Vagina (tissue), 2 donors: ENCODE data around the gene PLA2G5.

ENCODE experiments used
- POLR2A ChIP-seq, 2 donors: fragments of 450-650 bp; IDR thresholded peaks; one replicate each; pipeline ENCODE4 v1.6.1; 2017; ENCODE audit warnings: antibody characterized with exemption in 2 of 2, mild to moderate bottlenecking in 2 of 2, moderate library complexity in 2 of 2
- TF ChIP-seq, protein P1 (sequence below), 3 experiments: fragments of 450-650 bp in 2 of 3; fragments of 200-600 bp in 1 of 3; sonication (generic) in 1 of 3; IDR thresholded peaks; one replicate each; pipeline ENCODE4 v1.5.1; 2017 to 2019; ENCODE audit warnings: antibody characterized with exemption in 3 of 3, mild to moderate bottlenecking in 2 of 3, moderate library complexity in 2 of 3

DNA sequence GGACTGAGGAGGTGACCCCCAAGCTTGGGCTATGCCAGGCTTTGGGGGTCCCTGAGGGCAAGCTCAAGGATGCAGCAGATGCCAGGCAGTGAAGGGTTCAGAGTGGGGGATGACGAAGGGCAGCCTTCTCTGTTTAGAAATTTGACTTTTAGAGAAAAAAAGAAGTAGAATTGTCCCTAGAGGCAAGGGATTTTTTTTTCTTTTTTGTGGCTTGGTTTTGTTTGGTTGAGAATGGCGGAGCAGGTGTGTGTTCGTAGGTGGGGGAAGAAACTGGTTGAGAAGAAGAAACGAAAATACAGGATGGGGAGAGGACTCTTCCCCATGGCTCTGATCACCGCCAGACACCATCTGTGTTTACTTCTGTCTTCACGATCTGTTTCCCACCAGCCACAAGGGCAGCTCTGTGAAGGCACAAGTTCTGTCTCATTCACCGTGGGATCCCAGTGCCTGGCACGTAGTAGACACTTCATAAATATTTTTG is 8.2 kb downstream of the PLA2G5 start:
- TF ChIP-seq, protein P1, sequence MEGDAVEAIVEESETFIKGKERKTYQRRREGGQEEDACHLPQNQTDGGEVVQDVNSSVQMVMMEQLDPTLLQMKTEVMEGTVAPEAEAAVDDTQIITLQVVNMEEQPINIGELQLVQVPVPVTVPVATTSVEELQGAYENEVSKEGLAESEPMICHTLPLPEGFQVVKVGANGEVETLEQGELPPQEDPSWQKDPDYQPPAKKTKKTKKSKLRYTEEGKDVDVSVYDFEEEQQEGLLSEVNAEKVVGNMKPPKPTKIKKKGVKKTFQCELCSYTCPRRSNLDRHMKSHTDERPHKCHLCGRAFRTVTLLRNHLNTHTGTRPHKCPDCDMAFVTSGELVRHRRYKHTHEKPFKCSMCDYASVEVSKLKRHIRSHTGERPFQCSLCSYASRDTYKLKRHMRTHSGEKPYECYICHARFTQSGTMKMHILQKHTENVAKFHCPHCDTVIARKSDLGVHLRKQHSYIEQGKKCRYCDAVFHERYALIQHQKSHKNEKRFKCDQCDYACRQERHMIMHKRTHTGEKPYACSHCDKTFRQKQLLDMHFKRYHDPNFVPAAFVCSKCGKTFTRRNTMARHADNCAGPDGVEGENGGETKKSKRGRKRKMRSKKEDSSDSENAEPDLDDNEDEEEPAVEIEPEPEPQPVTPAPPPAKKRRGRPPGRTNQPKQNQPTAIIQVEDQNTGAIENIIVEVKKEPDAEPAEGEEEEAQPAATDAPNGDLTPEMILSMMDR (IDR thresholded peaks at IDR 0.05) = no peak
- no peak for TF ChIP-seq POLR2A (IDR thresholded peaks at IDR 0.05)
